Bronchial epithelial cell (primary cell): ENCODE data around the gene NOL11. TPM values are rescaled to one million over a fixed set of nuclear protein-coding genes. Genes with fewer than 3 reads are reported as not detected.

Experiments
- DNase-seq: peaks from one replicate; pipeline ENCODE4 v3.0.0-alpha.2; 2010; ENCODE audit warnings: low read depth
- FAIRE-seq: peaks from 2 replicates; lab custom pipeline; 2011; peaks lifted over from hg19 to GRCh38; lab: Jason Lieb, UNC
- H3K27me3 ChIP-seq: 2 replicates; pipeline ENCODE4 v1.5.1; 2011; ENCODE audit warnings: low read length; ENCODE audit not compliant: control insufficient read depth, insufficient read depth
- H3K36me3 ChIP-seq: 2 replicates; pipeline ENCODE4 v1.5.1; 2011; ENCODE audit warnings: low read length; ENCODE audit not compliant: control insufficient read depth, insufficient read depth
- H3K4me3 ChIP-seq: 2 replicates; pipeline ENCODE4 v1.5.1; 2011; ENCODE audit warnings: mild to moderate bottlenecking, low read depth, low read length, control low read depth
- CTCF ChIP-seq: IDR thresholded peaks from 2 replicates; pipeline ENCODE4 v1.5.1; 2011; ENCODE audit warnings: mild to moderate bottlenecking, moderate library complexity, low read length, control low read depth, inconsistent platforms; ENCODE audit not compliant: insufficient read depth, severe bottlenecking
- total RNA-seq: library from RNA; depleted of rRNA; stranded (reverse); fragments of >200 nt; gene quantifications from 2 replicates; pipeline ENCODE4 v1.2.1, GENCODE V29; 2014

NOL11 gene
- total RNA-seq, 1 donor from 2014 or later, result 29.2 TPM

DNA sequence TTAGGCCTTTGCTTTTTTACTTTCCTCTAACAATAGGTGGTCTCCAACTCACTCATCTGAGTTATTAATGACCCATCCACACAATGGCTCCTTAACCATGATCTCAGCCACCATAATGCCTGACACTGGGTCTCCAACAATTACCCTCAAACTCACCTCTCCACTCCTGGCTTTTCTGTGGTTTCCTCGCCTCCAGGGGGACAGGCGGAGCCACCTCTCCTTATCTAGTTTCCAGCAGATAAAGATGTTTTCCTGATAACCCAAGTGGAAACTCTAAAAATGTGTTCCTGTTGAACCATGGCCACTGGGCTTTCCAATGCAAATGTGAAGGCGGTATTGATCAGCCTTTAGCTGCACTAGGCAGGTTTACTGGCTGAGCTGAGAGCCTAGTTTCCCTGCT is 9.4 kb upstream of the NOL11 start:
- TF ChIP-seq CTCF, result no peak
- Histone ChIP-seq H3K27me3 (no peaks in the 10 kb centered on the region), H3K4me3 (no peak overlapping the region), H3K36me3 (no peaks in the 10 kb centered on the region)
- DNase-seq (no peak), FAIRE-seq (no peak)

- no peaks in the 10 kb centered on the region for H3K27me3 ChIP-seq
- FAIRE-seq, result no peak
- H3K4me3 ChIP-seq, result no peak overlapping the region
Observed at GRCh38 chr17:67711916-67712315, 5.8 kb upstream of the NOL11 start.

DNA sequence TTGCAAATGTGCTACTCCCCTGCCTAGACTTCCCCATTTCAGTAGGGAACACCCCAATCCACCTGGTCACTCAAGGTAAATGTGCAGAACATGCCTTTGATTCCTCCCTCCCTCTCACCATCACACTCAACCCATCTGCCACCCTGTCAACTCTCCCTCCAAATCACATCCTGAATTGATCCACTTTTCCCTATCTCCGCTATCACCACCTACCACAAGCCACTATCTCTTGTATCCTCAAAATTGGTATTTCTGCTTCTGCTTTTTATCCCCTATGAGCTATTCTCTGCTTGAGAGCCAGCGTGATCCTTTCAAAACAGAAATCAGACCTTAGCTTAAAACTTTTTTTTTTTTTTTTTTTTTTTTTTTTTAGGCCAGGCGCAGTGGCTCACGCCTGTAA is 5.4 kb upstream of the NOL11 start:
- H3K36me3 ChIP-seq, result no peaks in the 10 kb centered on the region
- no peak for DNase-seq
- no peak overlapping the region for H3K4me3 ChIP-seq
- FAIRE-seq, result no peak
- TF ChIP-seq CTCF, result no peak
- no peaks in the 10 kb centered on the region for H3K27me3 ChIP-seq

More at GRCh38 chr17:67711916-67712315, 5.8 kb upstream of the NOL11 start:
- no peak for DNase-seq
- no peaks in the 10 kb centered on the region for H3K36me3 ChIP-seq
- no peak for TF ChIP-seq CTCF

DNA sequence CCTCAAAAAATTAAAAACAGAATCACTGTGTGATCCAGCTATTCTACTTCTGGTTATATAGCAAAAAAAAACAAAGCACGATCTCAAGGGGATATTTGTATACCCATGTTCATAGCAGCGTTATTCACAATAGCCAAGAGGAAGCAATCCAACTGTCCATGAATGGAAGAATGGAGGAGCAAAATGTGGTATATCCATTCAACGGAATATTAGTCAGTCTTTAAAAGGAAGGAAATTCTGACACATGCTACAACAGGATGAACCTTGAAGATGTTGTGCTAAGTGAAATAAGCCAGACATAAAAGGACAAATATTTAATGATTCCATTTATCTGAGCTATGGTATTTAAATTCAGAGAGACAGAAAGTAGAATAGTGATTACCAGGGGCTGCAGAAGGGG is 4.6 kb upstream of the NOL11 start:
- Histone ChIP-seq H3K4me3 (no peak overlapping the region), H3K36me3 (no peaks in the 10 kb centered on the region), H3K27me3 (no peaks in the 10 kb centered on the region)
- FAIRE-seq (no peak), DNase-seq (no peak)
- no peak for TF ChIP-seq CTCF

DNA sequence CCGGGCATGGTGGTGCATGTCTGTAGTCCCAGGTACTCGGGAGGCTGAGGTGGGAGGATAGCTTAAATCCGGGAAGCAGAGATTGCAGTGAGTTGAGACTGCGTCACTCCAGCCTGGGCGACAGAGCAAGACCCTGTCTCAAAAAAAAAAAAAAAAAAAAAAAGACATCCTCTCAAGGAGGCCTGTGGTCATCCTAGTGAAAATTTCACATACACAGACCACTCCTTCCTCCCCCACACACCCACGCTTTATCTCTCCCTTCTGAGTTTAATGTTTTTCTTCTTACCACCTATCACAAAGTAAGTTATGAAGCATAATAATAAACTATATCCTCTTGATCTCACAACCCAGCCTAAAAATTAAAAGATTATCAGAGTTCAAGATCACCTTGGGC is 1.3 kb upstream of the NOL11 start:
- FAIRE-seq, result no peak
- no peak for TF ChIP-seq CTCF
- no peak overlapping the region for H3K4me3 ChIP-seq

DNA sequence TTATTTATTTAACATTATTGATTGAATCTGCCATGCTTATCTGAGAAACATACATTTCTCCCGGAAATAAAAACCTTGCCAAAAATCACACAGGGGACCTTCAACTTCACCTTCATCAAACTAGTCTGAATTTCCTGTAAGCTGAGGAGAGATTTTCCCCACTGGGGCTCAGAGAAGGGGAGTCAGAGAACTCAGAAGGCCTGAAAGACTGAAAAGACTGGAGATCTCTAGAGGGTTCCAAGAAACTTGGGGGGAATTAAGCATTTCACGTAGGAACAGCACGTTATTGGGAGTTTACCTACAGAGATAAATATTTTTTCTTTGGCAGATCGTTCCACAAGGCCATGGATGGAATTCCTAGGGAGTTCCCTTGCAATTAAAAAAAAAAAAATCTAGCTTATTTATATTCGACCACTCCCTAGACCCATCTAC is 528 bp upstream of the NOL11 start:
- TF ChIP-seq CTCF, result no peak
- peak overlapping the region; percentile 75 for H3K4me3 ChIP-seq
- no peak for DNase-seq
- no peaks in the 10 kb centered on the region for H3K27me3 ChIP-seq
- no peak for FAIRE-seq
- H3K36me3 ChIP-seq, result peaks cover 11% of the 10 kb centered on the region

More for the DNA sequence above, 1.3 kb upstream of the NOL11 start:
- H3K36me3 ChIP-seq, result peaks cover 6% of the 10 kb centered on the region
- DNase-seq, result no peak
- H3K27me3 ChIP-seq, result no peaks in the 10 kb centered on the region
